Suprapubic skin (tissue), 4 donors: ENCODE results near the gene PAEP.

Experiments used
- CTCF ChIP-seq, 2 donors: fragments of 200-600 bp in 1 of 2; fragments of 450-650 bp in 1 of 2; sonication (generic) in 1 of 2; IDR thresholded peaks; one replicate each; pipeline ENCODE4 v1.5.1; 2016 to 2019; ENCODE audit warnings: antibody characterized with exemption in 2 of 2, mild to moderate bottlenecking in 1 of 2, moderate library complexity in 1 of 2
- EP300 ChIP-seq: sonication (generic); formaldehyde crosslinking; IDR thresholded peaks from one replicate; pipeline ENCODE4 v1.6.1; 2017; ENCODE audit warnings: antibody characterized with exemption
- POLR2AphosphoS5 ChIP-seq, 3 donors: sonication (generic); formaldehyde crosslinking; IDR thresholded peaks; one replicate each; pipeline ENCODE4 v1.6.1; 2017; ENCODE audit warnings: antibody characterized with exemption in 3 of 3

GRCh38 chr9:135520916-135521607 is 40.5 kb upstream of the PAEP start, which contains the start of gene LCN1:
- no peak for TF ChIP-seq POLR2AphosphoS5 (IDR thresholded peaks at IDR 0.05)
- TF ChIP-seq EP300 = no peak
- TF ChIP-seq CTCF (IDR thresholded peaks at IDR 0.05) = no peak
